Ramos (cell line): ENCODE results near the gene ZNF506.
"Not testable (repeated sequence)": the region's sequence is repeated elsewhere in the genome, so short reads cannot be mapped to it uniquely, and the experiment has no call there.

Experiments used
- in situ Hi-C: fragments of 300-500 bp; cut with MboI; formaldehyde crosslinking; loops from one replicate; pipeline ENCODE4 v1.14.3; 2022; ENCODE audit warnings: low sequenced_read_pairs; ENCODE audit not compliant: unreplicated experiment

ZNF506 gene

DNA sequence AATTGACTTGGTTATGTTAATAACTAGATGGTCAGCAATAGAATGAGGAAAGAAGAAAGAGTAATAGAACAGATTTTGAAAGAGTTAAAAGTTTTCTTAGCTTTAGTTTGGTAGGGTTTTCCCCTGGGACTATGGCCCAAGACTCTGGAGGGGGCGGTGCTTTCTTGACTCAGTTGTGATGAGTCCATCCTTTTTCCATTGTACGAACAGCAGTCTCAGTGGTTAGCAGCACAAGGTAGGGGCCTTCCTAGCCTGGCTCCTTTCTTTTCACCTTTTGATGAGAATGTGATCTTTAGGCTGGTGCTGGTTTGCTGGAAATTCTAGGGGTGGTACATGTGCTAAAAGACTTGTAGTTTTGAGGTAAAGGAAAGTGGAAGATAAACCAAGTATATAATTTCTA is 38.8 kb downstream of the ZNF506 start:
- in situ Hi-C loops, result no loop called here

DNA sequence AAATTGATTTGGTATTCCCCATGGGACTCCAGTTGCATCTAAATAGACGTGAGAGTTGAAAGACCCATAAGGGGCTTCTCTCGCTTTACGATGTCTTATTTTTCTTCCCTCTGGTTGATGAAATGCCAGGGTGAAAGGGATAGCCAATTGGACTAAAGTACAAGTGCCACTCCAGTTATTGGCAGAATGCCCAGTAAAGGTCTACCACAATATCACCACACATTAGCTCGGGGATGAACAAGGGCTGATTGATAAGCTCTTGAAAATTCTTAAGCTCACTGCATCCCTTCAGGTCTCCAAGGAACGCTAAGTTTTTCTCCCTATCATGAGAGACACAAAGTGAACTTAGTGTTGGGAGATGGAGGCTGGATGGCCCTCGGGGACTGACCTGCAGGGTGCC is 39.8 kb downstream of the ZNF506 start:
- in situ Hi-C loops, result not testable (repeated sequence)

DNA sequence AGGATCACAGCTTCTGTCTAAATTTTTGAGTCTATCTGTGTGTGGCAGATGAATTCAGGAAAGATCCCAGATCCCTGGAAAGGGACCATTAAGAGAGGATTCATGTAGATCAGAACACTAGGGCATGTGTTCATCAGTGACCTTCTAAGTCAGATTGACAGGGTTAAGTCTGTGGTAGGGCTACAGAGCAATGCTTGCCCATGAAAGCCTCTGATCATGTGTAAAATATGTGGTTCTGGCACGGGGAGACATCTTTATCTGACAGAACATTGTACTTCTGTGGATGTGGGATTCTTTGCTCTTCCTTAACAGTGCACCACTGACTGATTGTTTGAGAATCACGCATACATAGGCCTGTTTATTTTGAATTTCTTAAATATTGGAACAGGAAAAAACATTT is 42.9 kb downstream of the ZNF506 start:
- in situ Hi-C loops, result no loop called here

DNA sequence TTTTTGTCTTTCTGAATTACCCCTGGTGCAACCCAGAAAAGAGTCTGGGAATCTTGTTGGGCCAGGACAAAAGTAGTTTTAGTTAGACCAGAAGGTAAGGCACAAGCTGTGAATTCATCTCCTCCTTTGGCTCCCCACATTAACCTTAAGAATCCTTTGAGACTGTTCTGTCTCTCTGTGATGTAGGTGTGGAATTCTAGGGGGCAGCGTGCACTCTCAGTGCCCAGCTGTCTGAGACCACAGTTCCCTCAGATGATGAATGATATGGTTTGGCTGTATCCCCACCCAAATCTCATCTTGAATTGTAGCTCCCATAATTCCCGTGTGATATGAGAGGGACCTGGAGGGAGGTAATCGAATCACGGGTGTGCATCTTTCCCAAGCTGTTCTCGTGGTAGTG is 43.9 kb downstream of the ZNF506 start:
- in situ Hi-C loops, result no loop called here

DNA sequence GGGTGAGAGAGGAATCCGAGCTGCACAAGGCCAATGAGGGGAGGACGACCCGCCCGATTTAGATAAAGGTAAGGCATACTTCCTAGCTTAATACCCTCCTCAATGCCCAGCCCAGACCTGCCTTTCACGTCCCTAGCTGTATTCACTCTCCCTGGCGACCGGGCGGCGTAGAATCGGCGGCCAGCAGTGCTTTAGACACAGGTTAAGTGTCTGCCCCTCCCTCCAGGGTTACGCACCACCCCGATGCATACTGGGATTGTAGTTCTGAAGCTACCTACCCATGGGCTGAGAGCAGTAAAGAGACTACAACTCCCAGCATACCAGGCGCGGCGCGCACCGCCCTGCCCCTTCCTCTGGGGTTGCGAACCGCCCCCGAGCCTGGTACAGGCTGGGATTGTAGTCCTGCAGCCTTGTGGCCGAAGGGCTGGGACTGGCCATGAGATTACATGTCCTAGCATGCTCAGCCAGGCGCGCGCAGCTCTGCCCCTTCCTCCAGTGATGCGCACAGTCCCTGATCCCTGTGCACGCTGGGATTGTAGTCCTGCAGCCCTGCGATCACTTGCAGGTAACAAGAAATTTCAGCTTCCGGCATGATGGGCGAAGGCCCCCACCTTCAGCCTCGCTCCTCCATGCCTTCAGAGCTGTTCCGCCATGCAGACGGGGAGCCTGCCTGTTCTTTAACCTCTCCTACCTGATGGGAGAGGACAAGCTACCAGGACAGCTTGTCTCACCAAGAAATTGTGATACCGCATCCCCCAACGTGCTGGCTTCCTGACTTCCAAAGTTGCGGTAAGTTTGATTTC is 45.1 kb downstream of the ZNF506 start:
- in situ Hi-C loops, result no loop called here

DNA sequence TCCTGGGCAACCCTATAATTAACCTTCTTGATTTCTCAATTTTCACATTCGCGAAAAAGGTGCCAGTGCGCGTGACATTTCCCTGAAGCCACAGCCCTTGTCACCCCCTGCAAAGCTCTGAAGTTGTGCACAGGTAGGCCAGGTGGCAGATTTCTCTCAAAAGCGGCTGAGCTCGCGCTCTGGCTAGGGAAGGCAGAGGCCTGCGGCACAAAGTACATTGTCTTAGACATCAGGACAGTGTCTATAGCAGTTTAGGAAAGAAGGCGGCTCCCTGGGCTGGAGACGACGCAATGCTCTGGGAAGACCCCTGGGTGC is 45.7 kb downstream of the ZNF506 start:
- in situ Hi-C loops, result no loop called here

DNA sequence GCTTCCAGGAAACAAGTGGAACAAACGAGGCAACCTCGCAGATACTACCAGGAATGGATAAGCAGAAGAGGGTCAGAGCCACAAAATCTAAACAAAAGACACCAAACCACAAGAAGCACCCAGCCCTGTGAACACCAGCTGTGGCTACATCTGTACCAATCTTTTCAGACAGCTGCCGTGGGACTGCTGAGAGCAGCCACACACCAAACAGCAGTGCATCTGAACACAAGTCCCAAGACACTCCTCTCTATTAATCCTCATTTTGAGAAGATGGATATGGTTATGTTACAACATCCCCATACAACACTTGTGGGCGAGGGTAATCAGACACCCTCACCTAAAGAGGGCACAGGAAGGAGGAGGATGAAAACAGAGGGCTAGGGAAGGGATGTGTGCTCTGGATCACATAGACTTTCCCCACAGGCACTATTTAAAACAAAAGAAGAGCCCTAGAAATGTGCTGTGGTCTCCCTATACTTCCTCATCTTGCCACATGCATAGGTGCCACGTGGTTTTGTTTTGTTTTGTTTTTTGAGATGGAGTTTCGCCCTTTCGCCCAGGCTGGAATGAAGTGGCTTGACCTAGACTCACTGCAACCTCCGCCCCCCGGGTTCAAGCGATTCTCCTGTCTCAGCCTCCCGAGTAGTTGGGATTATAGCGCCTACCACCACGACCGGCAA is 47.1 kb downstream of the ZNF506 start:
- in situ Hi-C loops, result no loop called here

DNA sequence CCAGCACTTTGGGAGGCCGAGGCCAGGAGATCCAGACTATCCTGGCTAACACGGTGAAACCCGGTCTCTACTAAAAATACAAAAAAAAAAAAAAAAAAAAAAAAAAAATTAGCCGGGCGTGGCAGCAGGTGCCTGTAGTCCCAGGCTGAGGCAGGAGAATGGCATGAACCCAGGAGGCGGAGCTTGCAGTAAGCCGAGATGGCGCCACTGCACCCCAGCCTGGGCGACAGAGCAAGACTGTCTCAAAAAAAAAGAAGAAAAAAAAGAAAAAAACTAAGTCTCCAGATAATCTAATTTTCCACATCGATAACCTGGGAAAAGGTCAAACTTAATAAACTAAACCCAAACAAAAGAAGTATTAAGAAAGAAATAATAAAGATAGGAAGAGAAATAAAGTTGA is 49.6 kb downstream of the ZNF506 start:
- in situ Hi-C loops, result not testable (repeated sequence)

DNA sequence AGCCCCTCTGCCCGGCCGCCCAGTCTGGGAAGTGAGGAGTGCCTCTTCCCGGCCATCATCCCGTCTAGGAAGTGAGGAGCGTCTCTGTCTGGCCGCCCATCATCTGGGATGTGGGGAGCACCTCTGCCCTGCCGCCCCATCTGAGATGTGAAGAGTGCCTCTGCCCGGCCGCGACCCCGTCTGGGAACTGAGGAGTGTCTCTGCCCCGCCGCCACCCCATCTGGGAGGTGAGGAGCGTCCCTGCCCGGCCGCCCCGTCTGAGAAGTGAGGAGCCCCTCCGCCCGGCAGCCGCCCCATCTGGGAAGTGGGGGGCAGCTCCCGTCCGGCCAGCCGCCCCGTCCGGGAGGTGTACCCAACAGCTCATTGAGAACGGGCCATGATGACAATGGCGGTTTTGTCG is 51.6 kb downstream of the ZNF506 start:
- in situ Hi-C loops, result not testable (repeated sequence)

DNA sequence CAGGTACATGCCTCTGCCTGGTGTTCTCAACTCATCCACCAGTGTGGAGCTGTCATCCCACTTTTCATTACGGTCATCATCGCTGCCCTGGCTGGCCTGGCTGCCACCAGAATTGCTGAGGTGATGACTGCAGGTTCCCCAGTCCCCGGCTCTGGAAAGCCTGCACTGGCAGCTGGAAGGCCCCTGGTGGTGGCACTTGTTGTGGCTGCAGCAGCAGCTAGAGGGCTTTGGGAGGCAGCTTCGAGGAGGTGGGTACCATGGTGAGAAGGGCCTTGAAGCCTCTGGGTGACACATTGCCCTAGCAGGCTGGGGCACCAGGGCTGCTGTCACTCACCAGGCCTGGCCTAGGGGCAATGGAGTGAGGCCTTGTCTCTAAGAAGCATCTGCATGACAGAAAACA is 63.4 kb downstream of the ZNF506 start:
- in situ Hi-C loops, result no loop called here

DNA sequence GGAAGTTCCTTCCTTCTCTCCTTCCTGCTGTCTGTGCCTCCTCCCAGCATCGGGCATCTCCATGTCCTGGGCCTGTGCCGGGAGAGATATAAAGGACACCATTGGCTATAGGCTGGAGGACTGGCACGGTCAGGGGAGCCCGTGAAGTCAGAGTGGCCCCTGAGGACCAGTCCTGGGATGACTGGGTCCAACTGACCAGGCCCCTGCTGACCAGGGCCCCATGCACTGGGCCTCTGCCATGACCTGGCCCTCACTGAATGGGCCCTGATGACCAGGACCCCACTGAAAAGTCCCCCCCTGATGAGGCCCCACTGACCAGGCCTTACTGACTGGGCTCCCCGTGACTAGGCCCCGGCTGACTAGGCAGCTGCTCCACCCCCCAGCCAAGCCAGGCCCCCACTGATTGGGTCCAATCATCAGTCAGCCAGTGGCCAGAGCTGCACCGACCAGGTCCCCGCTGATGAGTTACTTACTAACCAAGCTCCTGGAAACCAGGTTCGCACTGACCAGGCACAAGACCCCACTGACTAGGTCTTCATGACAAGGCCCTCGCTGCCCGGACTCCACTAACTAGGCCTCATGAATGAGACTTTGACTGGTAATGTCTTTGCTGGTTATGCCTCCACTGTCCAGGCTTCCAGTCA is 68.7 kb downstream of the ZNF506 start:
- in situ Hi-C loops, result no loop called here

DNA sequence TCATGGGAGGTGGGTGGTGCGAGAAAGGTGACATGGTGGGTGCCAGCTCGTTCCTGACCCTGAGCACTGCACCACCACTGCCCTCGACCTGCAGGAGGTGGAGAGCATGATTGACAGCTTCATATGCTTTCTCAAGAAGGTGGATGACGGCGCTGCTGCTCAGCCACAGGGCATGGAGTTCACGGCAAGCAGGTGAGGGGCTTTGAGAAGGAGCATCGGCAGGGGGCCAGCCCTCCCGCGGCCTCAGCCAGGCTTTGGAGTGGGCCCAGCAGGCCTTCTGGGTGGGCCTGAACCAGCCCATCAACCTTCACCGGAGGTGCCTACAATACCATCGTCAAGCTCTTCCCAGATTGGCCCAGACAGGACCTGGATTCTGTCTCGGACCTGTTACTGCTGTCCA is 69.7 kb downstream of the ZNF506 start:
- in situ Hi-C loops, result no loop called here

DNA sequence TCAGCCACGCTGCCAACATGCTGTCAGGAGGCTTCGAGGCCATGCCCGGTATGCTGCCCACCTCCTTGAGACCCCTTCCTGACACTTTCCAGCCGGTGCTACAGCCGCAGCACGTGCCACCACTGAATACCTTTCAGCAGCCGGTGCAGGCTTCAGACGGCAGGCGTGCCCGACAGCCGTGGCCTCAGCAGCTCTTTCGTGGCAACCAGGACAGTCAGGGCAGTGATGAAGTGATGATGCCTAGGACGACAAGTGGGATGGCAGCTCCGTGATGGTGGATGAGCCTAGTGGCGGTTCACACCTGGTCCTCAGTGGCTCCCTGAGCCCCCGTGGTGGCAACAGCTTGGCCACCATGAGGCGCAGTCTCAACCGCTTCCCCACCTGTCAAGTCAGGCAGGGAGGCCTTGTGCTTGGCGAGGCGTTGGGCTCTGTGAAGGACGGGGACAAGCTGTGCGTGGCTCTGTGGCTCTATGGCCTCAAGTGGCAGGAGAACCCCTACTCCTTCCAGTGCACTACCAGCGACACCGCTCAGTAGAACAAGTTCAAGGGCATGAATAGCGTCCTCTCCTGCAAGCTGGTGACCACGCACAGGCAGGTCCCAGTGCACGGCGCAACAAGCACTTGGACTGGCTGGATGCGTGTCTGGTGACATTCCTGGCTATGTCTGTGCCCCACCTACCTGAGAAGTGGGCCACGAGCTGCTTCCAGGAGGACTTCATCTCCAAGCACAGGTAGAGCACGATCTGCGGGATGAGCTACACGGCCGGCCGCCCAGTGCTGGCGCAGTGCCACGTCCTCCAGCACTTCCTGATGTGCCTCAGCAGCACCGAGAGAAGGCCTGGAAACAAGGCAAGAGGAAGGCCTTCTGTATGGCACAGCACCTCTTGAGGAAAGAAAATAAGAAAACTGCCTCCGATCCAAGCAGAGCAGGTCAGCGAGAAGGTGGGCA is 70.4 kb downstream of the ZNF506 start:
- in situ Hi-C loops, result no loop called here

DNA sequence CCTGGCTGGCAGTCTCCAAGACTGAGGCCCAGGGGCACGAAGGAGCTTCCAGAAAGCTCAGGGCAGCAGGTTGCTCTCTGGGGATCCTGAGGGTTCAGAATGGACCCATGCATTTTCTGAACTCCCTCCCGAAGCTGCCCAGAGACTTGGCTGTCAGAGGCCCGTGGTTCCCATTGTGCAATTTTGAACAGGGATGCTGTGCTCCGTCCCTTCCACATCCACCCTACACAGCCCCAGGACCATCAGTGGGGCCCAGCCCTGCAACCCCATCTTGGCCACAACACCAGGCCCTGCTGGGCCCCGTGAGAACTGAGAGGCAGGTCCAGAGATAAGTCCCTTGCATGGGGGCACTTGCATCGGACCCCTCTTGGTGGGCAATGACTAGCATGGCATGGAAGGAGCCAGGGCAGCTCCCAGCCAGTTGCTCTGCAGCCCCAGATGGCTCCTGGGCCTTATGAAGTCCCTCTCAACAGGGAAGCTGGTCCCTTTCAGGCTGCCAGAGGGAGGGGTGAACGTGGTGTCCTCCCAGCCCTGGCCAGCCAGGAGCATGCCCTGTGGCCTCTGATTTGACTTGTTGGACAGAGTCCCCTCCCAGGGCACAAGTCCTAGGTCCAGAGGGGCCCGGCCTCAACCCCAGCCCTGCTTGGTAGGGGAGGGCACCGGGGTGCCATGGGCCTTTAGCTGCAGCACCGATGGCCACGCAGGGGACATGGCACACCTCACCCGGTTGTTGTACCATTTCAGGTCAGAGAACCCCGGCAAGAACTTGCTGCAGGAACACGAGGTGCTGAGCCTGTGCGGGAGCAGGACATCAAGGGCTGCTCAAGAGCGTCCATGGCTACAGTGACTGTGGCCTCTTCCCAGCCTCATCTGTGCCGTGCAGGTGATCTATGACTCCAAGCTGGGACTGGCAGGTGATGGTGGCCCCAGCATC is 71.4 kb downstream of the ZNF506 start:
- in situ Hi-C loops, result no loop called here

DNA sequence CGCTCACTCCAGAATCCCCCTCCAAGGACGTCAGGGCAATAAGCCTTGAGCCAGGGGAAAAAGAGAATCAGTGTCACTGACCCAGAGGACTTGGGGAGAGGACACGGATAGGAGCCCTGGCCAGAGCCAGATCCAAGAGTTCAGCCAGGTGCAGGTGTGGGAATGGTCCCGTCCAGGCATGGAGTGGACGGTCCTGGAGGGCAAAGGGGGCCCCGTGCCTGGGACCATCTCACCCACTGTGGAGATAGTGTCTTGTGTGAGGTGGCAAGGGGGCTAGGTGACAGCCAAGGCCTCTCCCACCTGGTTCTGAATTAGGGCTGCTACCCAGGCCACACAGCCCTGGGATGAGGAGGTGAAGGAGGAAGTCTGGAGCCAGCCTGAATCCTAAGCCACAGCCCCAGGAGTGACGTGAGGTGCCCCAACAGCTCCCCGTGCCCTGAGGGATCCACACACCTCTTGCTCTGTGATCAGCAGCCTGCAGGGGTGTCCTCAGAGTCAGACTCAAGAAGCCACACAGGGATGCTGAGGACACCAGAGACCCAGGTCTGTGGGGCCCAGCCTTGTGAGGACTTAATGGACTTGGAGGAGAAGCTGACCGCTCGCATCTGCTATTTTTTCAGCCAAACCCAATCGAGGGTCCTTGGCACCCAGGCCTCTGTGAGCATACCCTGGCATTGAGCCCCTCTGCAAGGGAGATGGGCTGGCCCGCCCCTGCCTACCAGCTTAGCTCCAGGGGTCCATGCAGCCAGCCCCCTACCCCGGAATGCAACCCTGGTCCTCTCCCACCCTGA is 72.2 kb downstream of the ZNF506 start:
- in situ Hi-C loops, result no loop called here

DNA sequence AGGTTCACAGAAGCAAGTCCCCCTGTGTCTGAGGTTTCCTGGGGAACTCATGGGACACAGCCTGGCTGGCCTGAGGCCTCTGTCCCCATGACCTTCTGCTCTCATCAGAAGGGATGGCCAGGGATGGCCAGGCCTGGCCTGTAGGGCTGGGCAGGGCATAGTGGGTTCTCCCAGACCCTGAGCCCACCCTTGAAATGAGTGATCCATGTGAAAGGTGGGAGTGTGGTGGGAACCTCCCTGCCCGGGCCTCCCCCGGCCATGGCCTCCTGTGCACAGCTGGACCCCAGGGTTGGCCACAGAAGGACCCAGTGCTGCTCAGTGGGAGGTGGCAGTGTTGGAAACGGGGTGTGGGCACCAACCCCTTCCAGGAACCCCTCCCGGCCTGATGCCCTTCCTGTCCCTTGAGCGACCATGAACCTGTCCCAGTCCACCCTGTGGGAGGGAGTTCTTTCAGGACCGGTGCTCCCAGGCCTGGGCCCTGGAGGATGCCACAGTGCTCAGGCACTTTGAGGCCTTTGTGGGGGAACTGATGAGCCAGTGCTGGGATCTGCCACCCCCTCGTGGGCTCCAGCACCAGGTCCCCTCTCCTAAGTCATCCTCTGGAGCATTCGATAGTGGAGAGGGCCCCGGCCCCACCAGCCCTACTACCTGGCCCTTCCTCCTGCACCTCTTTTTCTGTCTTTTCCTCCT is 73.2 kb downstream of the ZNF506 start:
- in situ Hi-C loops, result no loop called here

DNA sequence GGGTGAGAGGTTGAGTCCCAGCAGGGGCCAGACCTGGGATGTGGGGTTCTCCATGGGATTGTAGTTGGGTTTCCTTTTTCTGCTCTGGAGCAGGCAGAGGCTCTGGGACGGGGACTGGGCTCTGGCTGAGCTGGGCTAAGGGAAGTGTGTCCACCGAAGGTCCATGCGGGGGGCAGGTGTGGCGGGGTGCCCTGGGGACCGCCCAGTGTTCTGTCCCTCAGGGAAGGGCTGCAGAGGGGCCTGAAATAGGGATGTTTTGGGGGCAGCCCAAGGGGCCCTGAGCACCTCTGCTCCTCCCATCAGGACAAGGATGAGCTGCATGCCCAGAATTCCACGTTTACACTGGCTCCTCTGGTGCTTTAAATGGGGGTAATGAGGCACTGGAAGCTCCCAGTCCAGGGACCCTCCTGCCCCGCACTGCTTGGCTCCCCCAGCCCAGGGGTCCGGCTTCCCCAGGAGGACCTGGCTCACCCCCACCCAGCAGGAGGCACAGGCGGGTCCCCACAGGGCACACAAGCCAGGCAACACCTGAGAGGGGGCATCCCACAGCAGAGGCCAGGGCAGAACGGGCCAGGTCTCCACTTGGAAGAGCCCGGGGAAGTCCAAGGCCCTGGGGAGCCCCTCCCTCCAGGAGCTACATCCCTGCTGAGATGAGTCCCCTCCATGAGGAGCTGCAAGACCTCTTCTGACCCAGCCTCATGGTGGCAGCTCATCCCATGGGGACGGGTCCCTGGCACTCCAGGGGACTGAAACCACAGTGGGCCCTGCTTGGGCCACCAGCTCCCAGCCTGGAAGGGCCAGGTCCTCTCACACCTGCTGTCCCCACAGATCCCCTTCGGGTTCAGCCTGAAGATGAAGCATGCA is 74.0 kb downstream of the ZNF506 start:
- in situ Hi-C loops, result no loop called here
